GM18507 (cell line): ENCODE results near the gene ADSL.
"Not testable (repeated sequence)": the region's sequence is repeated elsewhere in the genome, so short reads cannot be mapped to it uniquely, and the experiment has no call there.

Experiments used
- DNase-seq: peaks from one replicate; pipeline ENCODE4 v3.0.0; 2011; ENCODE audit warnings: low read depth; ENCODE audit not compliant: insufficient read length; ENCODE audit errors: extremely low spot score
- FAIRE-seq: peaks from 2 replicates; lab custom pipeline; 2011; peaks lifted over from hg19 to GRCh38; lab: Jason Lieb, UNC

ADSL gene

DNA sequence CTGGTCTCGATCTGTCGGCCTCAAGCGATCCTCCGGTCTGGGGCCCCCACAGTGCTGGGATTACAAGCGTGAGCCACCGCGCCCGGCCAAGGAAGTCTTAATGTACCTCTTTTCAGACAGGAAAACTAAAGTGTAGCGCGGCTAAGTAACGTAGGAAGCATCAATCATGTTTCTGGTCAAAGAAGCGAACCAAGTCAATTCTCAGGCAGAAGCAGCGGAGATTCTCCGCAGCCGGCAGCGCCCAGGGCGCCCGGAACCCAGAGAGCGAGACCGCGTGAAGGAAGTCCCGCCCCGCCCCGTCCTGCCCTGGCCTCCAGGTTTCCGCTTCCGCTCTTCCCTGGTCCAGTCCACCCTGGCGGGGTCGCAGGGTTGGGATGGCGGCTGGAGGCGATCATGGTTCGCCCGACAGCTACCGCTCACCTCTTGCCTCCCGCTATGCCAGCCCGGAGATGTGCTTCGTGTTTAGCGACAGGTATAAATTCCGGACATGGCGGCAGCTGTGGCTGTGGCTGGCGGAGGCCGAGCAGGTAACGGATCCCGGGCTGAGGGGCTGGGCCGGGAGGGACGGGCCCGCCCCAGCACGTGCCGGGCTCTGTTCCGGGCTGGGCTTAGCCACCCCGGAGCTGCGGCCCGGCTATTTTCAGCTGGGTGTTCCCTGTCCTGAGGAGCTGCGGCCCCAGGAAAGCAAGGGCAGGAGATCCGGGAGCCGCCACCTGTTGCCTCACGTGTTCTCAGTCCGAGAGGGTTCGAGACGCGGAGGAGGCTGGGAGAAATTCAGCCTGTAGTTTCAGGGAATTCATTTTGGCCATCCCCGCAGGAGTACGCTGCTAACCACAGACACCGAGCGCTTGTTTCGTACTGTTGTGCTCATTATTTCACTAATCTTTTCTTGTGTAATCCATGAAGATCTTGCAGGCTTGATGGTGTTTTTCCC, at the start of gene ADSL:
ADSL (plus strand) TSS at position 316 of the 934 bp plus-strand sequence; CDS start at position 375, 59 bp downstream.
- peak; percentile 93 for FAIRE-seq
- peak; percentile 69 for DNase-seq

DNA sequence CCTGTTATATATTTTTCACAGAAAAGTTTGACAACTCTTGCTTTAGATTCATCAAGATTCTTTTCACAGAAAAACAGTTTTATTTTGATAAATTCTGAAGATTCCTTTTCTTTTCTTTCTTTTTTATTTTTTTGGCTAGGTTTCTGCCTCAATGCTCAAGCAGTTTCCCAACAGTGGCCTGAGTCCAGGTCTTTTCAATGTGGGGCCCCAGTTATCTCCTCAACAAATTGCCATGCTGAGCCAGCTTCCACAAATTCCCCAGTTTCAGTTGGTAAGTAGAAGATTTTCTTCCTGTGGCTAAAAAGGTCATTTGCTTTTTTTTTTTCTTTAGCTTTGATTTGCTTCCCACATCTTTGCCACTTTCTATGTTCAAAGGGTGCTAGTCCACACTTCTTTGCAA, 46.0 kb upstream of the ADSL start:
- FAIRE-seq = no peak
- DNase-seq = no peak

DNA sequence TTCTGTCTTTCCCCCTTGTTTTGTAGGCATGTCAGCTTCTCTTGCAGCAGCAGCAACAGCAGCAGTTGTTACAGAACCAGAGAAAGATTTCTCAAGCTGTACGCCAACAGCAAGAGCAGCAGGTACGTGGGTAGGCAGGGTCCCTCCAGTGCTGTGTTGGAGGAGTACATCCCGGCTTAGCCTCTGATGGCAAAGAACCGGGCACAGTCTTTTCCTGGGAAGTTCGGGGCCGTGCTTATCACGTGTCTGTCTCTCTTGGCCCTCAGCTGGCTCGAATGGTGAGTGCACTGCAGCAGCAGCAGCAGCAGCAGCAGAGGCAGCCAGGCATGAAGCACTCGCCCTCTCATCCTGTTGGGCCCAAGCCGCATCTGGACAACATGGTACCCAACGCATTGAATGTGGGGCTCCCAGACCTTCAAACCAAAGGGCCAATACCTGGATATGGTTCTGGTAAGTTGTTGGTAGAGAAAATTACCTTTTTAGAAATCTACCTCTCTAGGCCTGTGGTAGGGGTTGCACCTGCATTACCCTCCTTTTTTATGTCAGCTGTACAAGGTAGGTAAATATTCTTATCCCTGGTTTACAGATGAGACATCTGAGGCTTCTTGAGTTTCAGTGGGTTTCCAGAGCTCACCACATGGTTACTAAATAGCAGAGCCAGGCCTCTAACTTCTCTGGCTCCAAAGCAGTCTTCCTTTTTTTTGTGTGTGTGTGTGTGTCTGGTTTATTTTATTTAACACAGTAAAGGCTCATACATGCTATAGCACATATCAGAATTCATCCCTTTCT, 45.2 kb upstream of the ADSL start:
- peak; percentile 90 for FAIRE-seq
- peak; percentile 44 for DNase-seq

DNA sequence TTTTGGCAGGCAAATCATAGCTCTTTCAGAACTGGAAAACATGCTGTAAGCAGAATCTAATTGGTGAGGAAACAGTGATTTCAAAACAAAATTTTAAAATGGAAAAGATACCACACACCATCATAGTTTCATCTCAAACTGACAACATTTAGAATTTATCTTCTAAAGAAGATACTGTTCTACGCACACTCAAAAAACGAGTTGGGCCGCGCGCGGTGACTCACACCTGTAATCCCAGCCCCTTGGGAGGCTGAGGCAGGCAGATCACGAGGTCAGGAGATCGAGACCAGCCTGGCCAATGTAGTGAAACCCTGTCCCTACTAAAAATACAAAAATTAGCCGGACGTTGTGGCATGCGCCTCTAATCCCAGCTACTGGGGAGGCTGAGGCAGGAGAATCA, 44.2 kb upstream of the ADSL start:
- no peak for DNase-seq
- FAIRE-seq = no peak

DNA sequence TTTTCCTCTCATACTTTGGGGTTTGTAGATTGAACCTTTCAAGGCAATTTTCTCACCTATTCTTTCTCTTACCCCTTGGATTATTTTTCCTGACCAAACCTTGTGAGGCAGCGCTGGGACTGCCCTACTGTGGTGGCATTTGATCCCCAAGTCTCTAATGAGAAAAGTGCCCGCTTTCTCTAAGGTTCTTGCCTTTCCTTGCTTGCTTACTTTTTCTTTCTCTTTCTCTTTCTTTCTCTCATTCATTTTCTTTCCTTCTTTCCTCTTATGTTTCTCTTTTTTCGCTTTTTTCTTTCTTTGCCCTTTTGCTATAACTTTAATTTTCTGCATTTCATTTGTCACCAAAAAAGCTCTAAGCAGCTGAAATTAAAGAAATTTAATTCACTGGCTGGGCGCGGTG, 40.7 kb upstream of the ADSL start:
- no peak for DNase-seq
- no peak for FAIRE-seq

DNA sequence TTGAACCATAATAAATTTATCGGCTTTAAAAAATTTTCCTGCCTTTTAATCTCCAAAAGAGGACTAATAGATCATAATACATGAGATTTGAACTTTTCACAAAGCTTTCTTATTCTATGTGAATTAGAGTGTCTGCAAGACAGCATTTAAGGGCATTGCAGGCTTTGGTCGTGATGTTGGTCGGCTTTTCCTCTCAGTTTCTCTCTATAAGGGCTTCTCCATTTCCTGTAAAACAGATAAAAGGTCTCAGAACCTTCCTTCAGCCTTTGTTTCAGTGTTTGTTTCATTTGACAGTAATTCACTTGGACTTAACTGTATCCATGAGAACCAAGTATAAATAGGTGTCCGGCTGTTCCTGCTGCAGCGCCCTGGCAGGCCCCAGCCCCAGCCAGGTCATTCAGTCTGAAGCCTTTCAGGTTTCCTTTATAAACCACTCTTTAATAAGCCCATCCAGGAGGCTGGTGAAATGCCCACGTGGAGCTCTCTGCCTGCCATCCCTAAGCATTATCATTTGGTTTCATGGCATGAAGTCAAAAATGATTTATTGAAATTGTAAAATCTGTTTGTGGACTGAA, 37.2 kb upstream of the ADSL start:
- FAIRE-seq = no peak
- no peak for DNase-seq

DNA sequence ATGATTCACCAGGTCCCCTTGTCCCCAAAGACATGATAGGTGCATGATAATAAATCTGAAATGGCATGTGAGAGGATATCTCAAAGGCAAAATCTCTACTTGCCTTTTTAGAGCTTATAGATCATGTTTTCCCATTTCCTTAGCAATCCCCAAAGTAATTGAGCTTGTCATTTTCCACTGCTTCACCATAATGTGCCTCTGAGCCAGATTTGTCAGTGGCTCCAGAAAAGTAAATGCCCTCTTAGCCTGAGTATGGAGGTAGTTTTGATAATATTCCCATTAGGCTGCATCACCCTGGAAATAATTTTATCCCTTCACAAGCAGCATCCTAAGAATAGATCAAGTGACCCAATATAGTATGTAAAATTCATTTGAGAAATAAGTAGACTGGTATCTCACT, 36.7 kb upstream of the ADSL start:
- DNase-seq (no peak), FAIRE-seq (no peak)

DNA sequence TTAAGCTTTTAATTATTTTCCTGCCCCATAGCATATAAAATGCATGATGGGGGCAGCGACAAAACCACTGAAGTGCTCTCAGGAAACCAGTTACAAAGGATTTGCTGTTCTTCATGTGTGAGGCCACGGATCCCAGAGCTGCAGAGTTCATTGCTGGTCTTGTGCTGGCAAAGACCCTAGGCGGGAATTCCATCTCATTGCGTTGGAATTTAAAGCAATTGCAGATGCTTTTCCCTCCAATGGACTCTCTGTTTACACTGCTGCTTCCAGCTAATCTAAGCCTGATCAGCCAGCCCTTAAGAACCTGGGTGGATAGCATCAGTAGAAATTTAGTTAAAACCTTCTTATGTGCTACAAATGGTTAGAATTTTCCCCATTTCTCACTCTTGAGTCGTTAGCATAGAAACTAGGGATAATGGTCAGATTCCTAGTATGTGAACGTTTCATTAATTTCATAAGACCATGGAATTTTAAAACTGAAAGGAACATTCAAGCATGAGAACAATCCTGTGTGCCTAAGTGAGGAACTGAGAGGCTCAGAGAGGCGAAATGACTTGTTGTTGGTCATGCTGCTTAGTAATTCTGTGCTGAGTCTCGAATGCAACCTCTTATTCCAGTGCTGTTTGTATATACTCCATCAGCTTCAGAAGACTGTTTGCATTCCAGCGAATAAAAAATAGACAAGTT, 36.1 kb upstream of the ADSL start:
- no peak for DNase-seq

DNA sequence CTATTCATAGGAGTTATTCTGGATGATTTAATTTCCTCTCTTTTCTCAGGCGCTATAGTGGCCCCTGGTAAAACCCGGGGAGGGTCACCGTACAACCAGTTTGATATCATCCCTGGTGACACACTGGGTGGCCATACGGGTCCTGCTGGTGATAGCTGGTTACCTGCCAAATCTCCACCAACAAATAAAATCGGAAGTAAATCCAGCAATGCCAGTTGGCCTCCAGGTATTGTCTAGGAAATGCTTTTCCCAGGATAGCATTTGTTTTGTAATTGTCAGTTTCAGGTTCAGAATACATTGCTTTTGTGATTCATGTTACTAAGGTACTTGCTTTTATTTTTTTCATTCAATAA, 35.6 kb upstream of the ADSL start:
- FAIRE-seq (no peak), DNase-seq (no peak)

More for the DNA sequence above, 36.1 kb upstream of the ADSL start:
- FAIRE-seq = no peak

DNA sequence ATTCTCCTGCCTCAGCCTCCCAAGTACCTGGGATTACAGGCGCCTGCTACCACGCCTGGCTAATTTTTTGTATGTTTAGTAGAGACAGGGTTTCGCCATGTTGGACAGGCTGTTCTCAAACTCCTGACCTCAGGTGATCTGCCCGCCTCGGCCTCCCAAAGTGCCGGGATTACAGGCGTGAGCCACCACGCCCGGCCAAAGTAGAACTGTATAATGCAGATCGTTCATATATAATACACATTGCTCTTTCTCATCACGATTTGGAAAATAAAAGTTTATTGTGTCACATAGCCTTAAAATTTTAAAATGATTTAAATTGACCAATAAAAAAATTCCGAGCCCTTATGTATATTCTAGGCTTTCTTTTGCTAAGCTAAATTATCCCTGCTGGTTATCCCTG, 34.7 kb upstream of the ADSL start:
- not testable (repeated sequence) for FAIRE-seq

DNA sequence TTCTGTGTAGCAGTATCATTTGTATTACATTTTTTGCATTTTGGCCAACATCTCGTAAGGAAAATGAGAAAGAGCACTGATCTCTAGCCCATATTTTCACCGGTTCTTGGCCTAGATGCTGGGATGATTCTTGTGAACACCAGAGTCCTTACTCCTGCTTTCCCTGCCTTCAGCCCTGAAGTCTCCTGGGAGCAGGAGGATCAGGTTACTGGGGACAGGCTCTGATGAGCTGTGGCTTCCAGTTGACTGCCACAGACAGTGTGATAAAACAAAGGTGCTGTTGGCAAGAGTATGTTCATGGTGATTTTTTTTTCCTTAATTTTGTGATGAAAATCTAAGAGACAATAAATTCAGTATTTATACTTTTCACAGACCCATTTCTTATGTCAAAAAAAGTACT, 34.2 kb upstream of the ADSL start:
- FAIRE-seq (no peak), DNase-seq (no peak)

More for the DNA sequence above, 34.7 kb upstream of the ADSL start:
- not testable (repeated sequence) for DNase-seq

DNA sequence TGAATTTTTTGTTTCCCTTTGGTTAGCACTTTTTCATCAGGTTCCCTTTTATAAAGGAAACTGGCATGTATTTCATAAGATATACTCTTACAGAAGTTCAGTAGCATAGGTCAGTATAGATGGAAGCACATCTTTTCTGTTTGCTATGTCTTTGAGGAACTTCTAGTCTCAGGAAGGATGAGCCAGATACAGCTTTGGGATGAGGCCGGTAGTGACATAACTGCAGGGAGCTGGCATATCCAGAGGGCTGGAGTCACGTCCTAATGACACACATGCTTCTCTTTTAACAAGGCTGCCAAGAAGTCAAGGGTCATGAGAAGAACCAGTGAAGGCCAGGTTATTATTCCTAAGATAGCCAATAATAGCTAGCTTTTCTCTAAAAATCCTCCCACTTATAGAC, 33.3 kb upstream of the ADSL start:
- FAIRE-seq (no peak), DNase-seq (no peak)

DNA sequence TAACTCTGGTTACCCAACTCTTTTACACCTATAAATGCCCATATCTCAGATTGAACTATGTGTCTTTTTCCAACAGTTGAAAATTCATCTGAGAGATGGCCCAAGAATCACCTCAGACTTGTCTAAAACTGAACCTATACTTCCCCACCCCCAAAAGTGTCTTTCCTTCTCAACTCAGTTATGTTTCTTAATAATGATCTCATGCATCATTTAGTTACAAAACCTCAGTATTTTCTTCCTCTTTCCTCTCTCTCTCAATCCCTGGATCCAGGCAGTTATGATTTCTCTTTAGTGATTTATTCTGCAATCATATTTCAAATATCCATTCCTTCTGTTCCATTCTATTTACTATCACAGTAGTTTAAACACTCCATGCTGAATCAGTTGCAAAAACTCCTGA, 32.3 kb upstream of the ADSL start:
- FAIRE-seq = no peak
- DNase-seq = no peak

DNA sequence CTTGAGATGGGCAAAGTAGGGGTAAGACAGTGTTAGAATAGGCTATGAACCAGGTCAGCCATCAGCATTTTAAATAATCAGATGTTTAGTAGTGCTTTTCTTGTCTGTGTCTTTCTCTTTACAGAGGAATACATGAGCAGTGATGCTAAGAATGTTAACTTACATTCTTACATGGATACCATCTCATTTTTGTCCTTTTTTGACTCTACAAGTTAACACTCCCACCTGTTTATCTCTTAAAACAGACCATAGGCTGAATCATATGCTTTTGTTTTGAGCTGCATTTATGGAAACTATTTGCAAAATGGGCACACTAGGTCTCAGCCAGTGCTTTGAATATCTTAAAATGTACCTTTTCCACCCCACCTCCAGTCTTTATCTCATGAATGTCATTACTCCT, 25.6 kb upstream of the ADSL start:
- DNase-seq (no peak), FAIRE-seq (no peak)

DNA sequence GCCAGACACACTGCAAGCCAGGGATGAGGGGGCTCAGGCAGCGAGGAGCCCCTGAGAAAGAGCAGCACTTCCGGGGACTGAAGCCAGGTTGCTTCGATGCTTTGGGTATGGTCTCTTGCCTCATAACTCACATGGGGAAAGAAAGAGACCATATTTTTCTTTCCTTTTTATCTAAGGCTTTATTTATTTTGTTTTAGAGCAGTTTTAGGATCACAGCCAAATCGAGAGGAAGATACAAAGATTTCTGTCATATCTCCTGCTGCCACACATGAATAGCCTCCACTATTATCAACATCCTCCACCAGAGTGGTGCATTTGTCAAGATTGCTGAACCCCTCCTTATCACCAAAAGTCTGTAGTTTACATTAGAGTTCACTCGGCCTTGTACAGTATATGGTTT, 24.3 kb upstream of the ADSL start:
- FAIRE-seq = no peak
- no peak for DNase-seq

DNA sequence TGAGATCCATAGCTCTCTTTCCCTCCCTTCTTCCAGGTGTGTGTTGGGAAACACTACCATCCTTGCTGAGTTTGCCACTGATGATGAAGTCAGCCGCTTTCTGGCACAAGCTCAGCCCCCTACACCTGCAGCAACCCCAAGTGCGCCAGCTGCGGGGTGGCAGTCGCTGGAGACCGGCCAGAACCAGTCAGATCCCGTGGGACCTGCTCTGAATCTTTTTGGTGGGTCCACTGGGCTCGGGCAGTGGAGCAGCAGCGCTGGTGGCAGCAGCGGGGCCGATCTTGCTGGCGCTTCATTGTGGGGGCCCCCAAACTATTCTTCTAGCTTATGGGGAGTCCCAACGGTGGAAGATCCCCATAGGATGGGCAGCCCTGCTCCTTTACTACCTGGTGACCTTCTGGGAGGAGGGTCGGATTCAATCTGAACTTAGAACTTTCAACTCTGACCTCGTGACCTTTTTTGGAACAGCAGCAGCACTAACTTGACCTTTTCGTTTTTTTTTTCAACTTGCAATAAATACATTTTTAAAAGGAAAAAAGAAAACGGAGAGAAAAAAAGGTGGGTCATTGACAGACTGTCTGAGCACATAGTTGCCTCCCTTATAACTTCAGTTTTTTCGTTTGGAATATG, 23.4 kb upstream of the ADSL start:
- FAIRE-seq = no peak
- no peak for DNase-seq

DNA sequence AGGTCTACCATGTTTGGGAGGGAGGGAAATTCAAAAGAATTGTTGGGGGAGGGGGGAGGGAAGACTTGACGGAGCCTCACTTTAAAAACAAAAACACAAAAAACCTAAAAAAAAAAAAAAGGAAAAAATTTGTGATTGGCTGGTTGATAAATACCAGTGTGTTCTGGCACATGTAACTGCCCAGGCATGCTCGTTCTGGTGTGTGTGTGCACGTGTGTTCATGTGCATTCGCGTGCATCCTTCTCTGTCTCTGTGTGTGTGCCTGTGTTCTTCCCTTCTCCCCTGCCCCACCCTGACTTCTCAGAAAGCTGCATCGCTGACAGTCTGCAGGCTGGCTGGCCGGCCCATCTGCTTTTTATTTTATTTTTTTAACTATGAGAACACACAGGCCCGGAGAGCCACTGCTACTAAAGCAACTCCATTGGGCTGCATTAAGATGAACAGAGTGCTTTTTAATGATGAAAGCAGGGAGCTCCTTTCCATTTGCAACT, 22.6 kb upstream of the ADSL start:
- no peak for FAIRE-seq
- DNase-seq = no peak

DNA sequence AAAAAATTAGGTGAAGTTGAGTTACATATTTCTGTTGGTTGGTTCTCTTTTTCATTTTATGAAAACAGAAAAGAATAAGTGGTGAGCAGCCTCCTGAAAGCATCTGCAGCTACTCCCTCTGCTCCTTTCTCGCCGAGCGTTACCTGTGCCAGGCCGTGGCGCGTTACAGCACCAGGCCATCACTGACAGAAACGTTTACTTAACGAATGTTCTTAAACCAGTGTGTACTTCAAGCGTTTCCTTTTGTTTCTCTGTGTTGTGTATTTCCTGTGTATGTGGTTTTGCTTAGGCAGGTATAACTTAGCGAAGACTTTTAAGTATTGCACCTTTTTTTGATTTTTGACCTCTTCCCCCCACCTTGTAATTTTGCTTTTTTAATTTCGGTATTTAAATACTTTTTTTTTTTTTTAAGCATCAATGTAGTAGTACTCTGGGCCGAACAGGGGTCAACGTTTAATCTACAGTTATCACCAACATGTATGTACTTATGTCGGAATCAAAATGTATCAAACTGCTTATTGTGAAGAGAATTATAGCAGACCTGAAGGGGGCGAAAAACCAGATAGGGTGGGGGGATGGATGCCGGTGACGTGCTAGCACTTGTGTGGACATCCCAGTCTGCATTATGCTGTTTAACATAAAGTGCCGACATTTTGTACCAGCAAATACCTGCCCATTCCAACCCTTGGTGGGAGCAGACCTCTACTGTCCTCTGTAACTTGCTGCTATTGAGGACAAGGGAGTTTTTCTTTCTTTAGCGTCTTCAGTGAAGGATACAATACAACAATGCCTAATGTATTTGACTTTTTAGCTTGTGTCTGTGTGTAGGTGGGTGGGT, 21.6 kb upstream of the ADSL start:
- DNase-seq (no peak), FAIRE-seq (no peak)
